Astrocyte (in vitro differentiated cells and primary cell): ENCODE results near the gene GP2. TPM values are rescaled to one million over a fixed set of nuclear protein-coding genes. Genes with fewer than 3 reads are reported as not detected.

ENCODE experiments used
- DNase-seq: peaks from one replicate; pipeline ENCODE4 v3.0.0-alpha.2; 2010; ENCODE audit warnings: low read depth
- FAIRE-seq: peaks from 2 replicates; lab custom pipeline; 2011; peaks lifted over from hg19 to GRCh38; lab: Jason Lieb, UNC
- H2AFZ ChIP-seq: 2 replicates; pipeline ENCODE4 v1.6.0; 2012; ENCODE audit warnings: low read depth, low read length, inconsistent platforms
- H3K27ac ChIP-seq: 2 replicates; pipeline ENCODE4 v1.5.1; 2011; ENCODE audit warnings: low read depth, low read length, inconsistent platforms
- H3K27me3 ChIP-seq: 2 replicates; pipeline ENCODE4 v1.6.0; 2011; ENCODE audit warnings: low read length, inconsistent platforms; ENCODE audit not compliant: insufficient read depth
- H3K36me3 ChIP-seq: 2 replicates; pipeline ENCODE4 v1.5.1; 2011; ENCODE audit warnings: low read length, inconsistent platforms; ENCODE audit not compliant: insufficient read depth
- H3K4me1 ChIP-seq: 2 replicates; pipeline ENCODE4 v1.5.1; 2011; ENCODE audit warnings: low read length, inconsistent platforms; ENCODE audit not compliant: insufficient read depth
- H3K4me2 ChIP-seq: 2 replicates; pipeline ENCODE4 v1.6.0; 2012; ENCODE audit warnings: low read length, inconsistent platforms
- H3K4me3 ChIP-seq: 2 replicates; pipeline ENCODE4 v1.5.1; 2011; ENCODE audit warnings: low read depth, mild to moderate bottlenecking, low read length, inconsistent platforms; ENCODE audit not compliant: insufficient read depth
- H3K79me2 ChIP-seq: 2 replicates; pipeline ENCODE4 v1.6.0; 2012; ENCODE audit warnings: mild to moderate bottlenecking, low read length, inconsistent platforms; ENCODE audit not compliant: insufficient read depth
- H3K9ac ChIP-seq: 2 replicates; pipeline ENCODE4 v1.6.0; 2012; ENCODE audit warnings: mild to moderate bottlenecking, low read length, inconsistent platforms
- H3K9me3 ChIP-seq: 2 replicates; pipeline ENCODE4 v1.5.1; 2012; ENCODE audit warnings: low read depth, mild to moderate bottlenecking, low read length, inconsistent platforms; ENCODE audit not compliant: insufficient read depth
- H4K20me1 ChIP-seq: 2 replicates; pipeline ENCODE4 v1.6.0; 2012; ENCODE audit warnings: low read length, inconsistent platforms; ENCODE audit not compliant: insufficient read depth
- H3K27ac Mint-ChIP-seq: one replicate; pipeline ENCODE4 v1.8.0; 2021; ENCODE audit warnings: mild to moderate bottlenecking, mixed read lengths; ENCODE audit not compliant: unreplicated experiment
- H3K27me3 Mint-ChIP-seq: one replicate; pipeline ENCODE4 v1.8.0; 2021; ENCODE audit warnings: low read depth, mixed read lengths; ENCODE audit not compliant: unreplicated experiment
- H3K36me3 Mint-ChIP-seq: one replicate; pipeline ENCODE4 v1.8.0; 2021; ENCODE audit warnings: low read depth, mixed read lengths; ENCODE audit not compliant: unreplicated experiment
- H3K4me1 Mint-ChIP-seq: one replicate; pipeline ENCODE4 v1.8.0; 2021; ENCODE audit warnings: low read depth, mixed read lengths; ENCODE audit not compliant: unreplicated experiment
- H3K4me3 Mint-ChIP-seq: one replicate; pipeline ENCODE4 v1.8.0; 2021; ENCODE audit warnings: mild to moderate bottlenecking, moderate library complexity, mixed read lengths; ENCODE audit not compliant: unreplicated experiment
- H3K9me3 Mint-ChIP-seq: one replicate; pipeline ENCODE4 v1.8.0; 2021; ENCODE audit warnings: mild to moderate bottlenecking, mixed read lengths; ENCODE audit not compliant: unreplicated experiment
- CTCF ChIP-seq: IDR thresholded peaks from 2 replicates; pipeline ENCODE4 v1.5.1; 2011; ENCODE audit warnings: low read depth, mild to moderate bottlenecking, inconsistent platforms, low read length, moderate library complexity; ENCODE audit not compliant: insufficient read depth
- EZH2 ChIP-seq: IDR thresholded peaks from 2 replicates; pipeline ENCODE4 v1.6.1; 2012; ENCODE audit warnings: mild to moderate bottlenecking, low read length, inconsistent platforms; ENCODE audit not compliant: insufficient read depth
- total RNA-seq: library from RNA; stranded (reverse); gene quantifications from 2 replicates; pipeline ENCODE4 v1.2.1, GENCODE V29; 2021

GP2 gene
- total RNA-seq, 1 donor from 2014 or later, result not detected

- FAIRE-seq (no peak), DNase-seq (no peak)
- TF ChIP-seq EZH2, result no peak
- TF ChIP-seq CTCF, result no peak
- Histone ChIP-seq H3K9me3 (no peaks in the 10 kb centered on the region), H2AFZ (no peak overlapping the region), H3K4me3 (no peak overlapping the region), H3K4me2 (no peak overlapping the region), H4K20me1 (no peaks in the 10 kb centered on the region), H3K79me2 (no peaks in the 10 kb centered on the region), H3K36me3 (no peaks in the 10 kb centered on the region), H3K9ac (no peak overlapping the region), H3K27ac (no peak overlapping the region), H3K27me3 (no peaks in the 10 kb centered on the region), H3K4me1 (no peaks in the 10 kb centered on the region)
- H3K9me3 Mint-ChIP-seq, result no peaks in the 10 kb centered on the region
- no peaks in the 10 kb centered on the region for H3K4me1 Mint-ChIP-seq
- no peak overlapping the region for H3K27ac Mint-ChIP-seq
- H3K4me3 Mint-ChIP-seq, result no peak overlapping the region
- H3K36me3 Mint-ChIP-seq, result no peaks in the 10 kb centered on the region
- H3K27me3 Mint-ChIP-seq, result peaks cover 29% of the 10 kb centered on the region
These were observed 28.9 kb downstream of the GP2 start for GRCh38 chr16:20298452-20298851.

GRCh38 chr16:20291208-20292206, 35.8 kb downstream of the GP2 start:
- H3K27ac ChIP-seq, result no peak overlapping the region
- H3K9ac ChIP-seq, result no peak overlapping the region
- no peaks in the 10 kb centered on the region for H3K27me3 ChIP-seq

More at GRCh38 chr16:20291208-20292206, 35.8 kb downstream of the GP2 start:
- Mint-ChIP-seq H3K27me3 (peaks cover 18% of the 10 kb centered on the region), H3K27ac (no peak overlapping the region), H3K4me1 (no peaks in the 10 kb centered on the region), H3K36me3 (no peaks in the 10 kb centered on the region), H3K9me3 (no peaks in the 10 kb centered on the region), H3K4me3 (no peak overlapping the region)
- FAIRE-seq, result no peak
- Histone ChIP-seq H3K79me2 (no peaks in the 10 kb centered on the region), H3K4me2 (no peak overlapping the region), H4K20me1 (no peaks in the 10 kb centered on the region), H3K9me3 (no peaks in the 10 kb centered on the region), H3K4me1 (no peaks in the 10 kb centered on the region), H3K4me3 (no peak overlapping the region), H3K36me3 (no peaks in the 10 kb centered on the region), H2AFZ (no peak overlapping the region)
- TF ChIP-seq EZH2 (no peak), CTCF (no peak)
- DNase-seq, result no peak
